Retinal pigment epithelial cell (primary cell): Measurements from ENCODE around the gene TXNRD2.

Source experiments
- DNase-seq: peaks from one replicate; pipeline ENCODE4 v3.0.0-alpha.2; 2010; ENCODE audit warnings: low read depth
- H3K4me3 ChIP-seq: 2 replicates; pipeline ENCODE4 v1.5.1; 2011; ENCODE audit warnings: mild to moderate bottlenecking, low read length, control low read depth, moderate library complexity
- CTCF ChIP-seq: conservative IDR thresholded peaks from 2 replicates; pipeline ENCODE4 v1.5.1; 2011; ENCODE audit warnings: low read depth, low read length, control low read depth, inconsistent platforms

The TXNRD2 gene

GRCh38 chr22:19960491-19961200, 19.0 kb upstream of the TXNRD2 start:
- H3K4me3 ChIP-seq: no peak overlapping the region
- no peak for DNase-seq
- no peak for TF ChIP-seq CTCF

DNA sequence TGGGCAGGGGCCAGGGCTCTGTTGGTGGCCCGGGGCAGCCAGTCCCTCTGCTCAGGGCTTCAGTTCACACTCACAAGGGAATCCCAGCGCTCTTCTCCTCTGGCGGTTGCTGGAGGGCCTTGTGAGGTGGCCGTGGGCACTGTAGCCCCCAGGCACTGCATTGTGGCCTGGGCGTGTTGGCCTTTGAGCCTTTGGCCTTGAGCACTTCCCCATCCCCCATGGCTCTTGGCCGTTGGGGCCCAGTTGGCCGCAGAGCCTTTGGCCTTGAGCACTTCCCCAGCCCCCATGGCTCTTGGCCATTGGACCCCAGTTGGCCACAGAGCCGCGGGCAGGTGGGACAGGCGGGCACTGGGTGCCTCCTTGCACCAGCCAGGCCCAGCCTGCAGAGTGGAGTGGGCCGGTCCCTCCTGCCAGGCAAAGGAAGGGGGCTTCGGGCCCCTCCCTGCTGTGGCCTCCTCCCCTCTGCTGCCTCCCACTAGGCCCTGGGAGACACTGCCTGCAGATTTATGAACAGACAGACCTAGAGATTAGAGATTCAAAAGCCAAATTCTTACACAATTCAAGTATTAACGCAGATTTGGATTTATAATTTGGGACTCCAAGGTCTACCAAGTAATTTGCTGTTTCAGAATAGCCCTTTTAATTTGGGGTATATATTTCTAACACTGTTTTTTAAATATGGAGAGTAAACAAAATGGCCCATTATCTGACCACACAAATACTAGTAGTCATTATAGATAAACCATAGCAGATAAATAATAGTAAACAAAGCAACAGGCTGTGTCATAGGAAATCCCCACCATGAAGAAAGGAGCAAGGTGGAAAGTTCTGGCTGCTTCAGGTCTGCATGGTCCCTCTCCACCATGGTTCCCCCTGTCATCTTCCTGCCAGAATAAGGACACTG, 18.2 kb upstream of the TXNRD2 start:
- H3K4me3 ChIP-seq: peak overlapping the region; percentile 48
- TF ChIP-seq CTCF: no peak
- DNase-seq: no peak

DNA sequence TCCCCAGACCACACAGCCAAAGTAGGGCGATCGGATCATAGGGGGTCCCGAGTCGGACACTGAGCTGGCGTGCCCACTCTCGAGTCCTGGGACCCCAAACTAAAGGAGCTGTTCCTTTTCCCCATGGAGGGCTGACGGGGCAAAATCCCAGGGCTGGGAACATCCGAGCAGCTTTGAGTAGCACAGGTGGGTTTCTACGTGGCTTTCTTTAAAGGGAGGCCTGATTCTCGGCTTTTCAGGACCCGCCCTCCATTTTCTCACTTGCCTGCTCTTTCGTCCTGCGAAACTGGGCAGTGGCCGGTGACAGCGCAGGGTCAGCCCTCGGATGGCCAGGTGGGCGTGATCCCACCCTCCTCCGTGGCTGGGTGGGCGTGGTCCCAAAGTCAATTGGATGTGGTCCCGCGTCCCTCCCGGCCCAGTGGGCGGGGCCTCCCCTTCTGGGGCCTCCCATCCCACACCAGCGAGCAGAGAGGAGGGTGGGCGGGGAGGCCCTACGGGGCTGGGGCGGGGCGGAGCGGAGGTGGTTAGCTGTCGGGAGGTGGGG, 17.5 kb upstream of the TXNRD2 start:
- no peak for TF ChIP-seq CTCF
- H3K4me3 ChIP-seq: peak overlapping the region; percentile 48
- no peak for DNase-seq

GRCh38 chr22:19958083-19959042, 16.7 kb upstream of the TXNRD2 start:
- peak overlapping the region; percentile 48 for H3K4me3 ChIP-seq
- no peak for DNase-seq
- no peak for TF ChIP-seq CTCF

DNA sequence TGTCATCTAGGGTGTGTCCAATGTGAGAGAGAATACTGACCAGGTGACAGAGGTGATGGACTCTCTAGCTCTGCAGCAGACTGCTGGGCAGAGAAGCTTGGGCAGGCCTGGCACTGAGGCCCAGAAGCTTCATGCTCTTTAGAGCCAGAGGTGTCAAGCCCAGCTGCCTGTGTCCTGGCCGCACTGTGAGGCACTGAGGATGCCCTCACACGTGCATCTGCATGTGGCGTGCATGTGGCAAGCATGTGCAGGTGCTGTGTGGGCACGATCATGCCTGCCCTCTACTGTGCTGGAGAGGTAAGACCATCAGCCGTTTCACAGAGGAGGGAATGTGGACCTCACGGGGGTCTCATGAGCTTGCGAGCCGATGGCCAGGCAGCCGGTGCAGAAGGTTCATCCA, 15.8 kb upstream of the TXNRD2 start:
- no peak overlapping the region for H3K4me3 ChIP-seq
- DNase-seq: no peak
- TF ChIP-seq CTCF: no peak

GRCh38 chr22:19955241-19956128, 13.9 kb upstream of the TXNRD2 start:
- no peak for DNase-seq
- no peak for TF ChIP-seq CTCF
- no peak overlapping the region for H3K4me3 ChIP-seq
